NOMO-1 treated with DMSO at 0.1 percent for 48 hours (cell line): ENCODE data around the gene MYD88.
"Not testable (repeated sequence)": the region's sequence is repeated elsewhere in the genome, so short reads cannot be mapped to it uniquely, and the experiment has no call there.

ENCODE experiments used
- DNase-seq: peaks from one replicate; lab custom pipeline; 2025; ENCODE audit not compliant: unreplicated experiment; lab: John Stamatoyannopoulos, UW

Gene MYD88

DNA sequence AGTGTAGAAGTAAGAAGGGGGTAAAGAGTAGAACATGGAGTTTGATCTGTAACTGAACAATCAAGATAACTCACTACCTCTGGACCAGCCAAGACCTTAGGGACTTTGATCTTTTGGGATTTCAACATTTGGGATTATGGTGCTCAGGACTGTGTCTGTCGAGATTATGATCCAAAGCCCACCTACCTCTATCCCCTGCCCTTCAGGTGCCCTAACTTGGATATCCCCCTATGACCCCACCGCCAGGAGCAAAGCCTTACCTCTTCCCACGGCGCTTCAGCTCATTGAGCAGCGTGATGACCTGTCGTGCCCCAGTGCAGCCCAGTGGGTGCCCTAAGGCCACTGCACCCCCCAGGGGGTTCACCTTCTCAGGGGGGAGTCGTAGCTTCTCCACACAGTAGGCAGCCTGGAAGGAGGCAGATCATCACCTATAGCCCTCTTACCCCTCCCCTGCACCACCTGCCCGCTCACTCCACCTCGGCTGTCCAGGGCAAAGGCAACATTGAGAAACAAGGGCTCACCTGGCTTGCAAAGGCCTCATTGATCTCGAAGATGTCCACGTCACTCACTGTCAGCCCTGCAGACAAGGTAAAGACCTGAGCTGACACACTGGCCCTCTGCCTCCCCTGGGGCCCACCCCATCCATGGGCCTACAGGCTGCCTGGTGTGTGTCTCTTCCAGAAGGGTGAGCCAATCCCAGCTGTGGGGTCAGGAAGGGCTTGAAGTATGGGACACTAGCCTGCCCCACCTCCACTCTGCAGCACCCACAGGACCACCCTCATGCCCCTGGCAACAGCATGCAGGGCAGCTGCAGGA, 12.9 kb upstream of the MYD88 start:
- DNase-seq: no peak

DNA sequence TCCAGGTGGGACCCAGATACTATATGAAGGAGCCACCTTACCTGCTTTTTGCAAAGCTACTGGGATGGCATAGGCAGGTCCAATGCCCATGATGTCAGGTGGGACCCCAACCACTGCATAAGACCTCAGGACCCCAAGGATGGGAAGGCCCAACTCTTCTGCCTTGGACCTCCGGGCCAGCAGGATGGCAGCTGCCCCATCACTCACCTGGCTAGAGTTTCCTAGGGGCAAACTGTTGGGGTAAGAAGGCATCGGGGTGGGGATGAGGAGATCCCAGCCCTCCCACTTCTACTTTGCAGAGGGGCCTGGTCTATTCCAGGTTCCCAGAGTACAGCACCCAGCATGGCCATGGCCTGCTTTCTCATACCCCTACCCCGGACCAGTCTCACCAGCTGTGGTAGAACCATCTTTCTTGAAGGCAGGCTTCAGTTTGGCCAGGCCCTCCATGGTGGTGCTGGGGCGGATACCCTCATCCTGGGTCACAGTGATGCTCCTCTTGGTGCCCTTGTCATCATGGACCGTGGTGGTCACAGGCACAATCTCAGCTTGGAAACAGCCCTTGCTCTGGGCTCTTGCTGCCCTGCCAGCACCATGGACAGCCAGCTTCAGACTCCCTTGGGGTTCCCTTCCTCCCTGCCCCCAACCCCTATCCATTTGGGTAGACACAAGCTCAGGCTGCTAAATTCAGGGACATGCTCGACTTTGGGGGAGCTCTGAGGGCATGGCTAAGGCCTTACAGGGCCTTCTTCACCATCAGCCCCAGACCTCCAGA, 12.2 kb upstream of the MYD88 start:
- DNase-seq: no peak

DNA sequence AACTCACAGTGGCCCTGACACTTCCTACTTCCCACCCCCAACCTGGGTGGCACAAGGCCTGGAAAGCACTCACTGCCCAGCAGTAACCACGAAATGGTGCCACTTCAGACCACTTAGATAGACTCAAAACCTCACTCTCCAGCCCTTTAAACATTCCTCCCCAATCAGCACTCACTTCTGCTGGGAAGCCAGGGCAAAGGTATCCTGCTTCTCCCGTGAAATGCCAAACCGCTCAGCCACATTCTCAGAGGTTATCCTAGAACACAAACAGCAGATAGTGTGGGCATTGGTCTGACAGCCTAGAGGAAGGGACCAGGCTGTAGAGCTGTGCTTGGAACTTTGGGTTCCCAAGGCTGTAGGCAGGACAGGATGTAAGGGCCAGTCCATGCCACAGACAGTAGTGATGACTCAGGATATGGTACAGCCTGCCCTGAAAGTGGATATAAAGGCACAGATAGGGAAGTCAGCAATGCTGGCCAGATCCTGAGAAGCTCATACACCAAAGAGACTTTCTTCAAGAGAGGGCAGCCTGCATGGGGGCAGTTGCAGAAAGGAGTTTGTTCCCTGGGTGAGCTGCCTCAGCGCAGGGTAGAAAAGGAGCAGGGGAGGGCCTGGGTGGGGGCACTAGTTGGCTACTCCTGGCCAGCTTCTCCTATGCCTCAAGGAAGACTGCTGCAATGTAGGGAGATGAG, 10.7 kb upstream of the MYD88 start:
- no peak for DNase-seq

DNA sequence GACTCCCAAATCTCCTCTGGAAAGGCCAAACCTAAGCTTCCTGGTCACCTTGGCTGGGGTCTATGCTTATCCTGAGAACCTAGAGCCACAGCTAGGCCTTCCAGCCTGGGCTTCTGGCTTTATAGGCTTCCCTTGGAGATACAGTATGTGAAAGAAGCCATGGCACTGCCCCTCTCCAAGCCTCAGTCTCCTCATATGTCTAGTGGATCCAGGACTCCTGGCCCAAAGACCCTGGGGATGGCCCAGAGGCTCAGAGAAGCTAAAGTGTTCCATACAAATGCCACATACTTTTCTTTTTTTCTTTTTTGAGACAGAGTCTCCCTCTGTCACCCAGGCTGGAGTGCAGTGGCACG, 10.2 kb upstream of the MYD88 start:
- no peak for DNase-seq

DNA sequence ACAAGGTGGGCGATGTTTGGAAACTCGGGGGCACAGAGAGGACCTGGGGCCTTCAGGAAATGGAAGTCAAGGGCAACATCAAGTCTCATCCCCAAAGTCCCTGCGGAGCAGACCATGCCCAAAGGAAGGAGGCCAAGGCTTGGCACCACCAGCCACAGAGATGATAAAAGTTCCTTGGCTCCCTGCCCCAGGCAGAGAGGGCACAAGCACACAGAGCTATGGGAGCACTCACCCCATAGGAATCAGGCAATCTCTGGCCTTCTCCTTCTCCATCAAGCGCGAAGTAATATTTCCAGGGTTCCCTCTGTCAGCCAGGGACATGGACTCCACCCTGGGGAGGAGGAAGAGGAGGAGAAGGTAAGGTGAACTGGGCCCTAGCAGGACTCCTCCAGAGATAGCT, 9.4 kb upstream of the MYD88 start:
- DNase-seq: no peak

DNA sequence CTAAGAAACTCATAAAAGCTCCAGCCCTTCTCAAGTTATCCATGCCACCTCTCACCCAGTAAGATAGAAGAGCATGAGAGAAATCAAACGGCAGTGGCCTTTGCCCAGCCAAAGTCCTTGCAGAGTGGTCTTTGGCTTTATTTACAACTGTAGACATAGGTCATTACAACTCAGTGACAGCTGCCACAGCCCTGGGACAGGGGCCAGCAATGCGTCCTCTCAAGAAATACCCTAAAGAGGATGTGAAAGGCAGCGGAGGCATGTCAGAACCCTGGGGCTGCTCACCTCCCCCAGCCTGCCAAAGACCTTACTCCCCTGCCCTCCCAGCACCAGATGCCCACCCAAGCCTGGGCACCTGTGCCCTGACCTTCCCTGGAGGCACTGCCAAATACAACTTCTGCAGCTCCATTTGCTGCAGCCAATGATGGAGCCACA, 7.8 kb upstream of the MYD88 start:
- no peak for DNase-seq

DNA sequence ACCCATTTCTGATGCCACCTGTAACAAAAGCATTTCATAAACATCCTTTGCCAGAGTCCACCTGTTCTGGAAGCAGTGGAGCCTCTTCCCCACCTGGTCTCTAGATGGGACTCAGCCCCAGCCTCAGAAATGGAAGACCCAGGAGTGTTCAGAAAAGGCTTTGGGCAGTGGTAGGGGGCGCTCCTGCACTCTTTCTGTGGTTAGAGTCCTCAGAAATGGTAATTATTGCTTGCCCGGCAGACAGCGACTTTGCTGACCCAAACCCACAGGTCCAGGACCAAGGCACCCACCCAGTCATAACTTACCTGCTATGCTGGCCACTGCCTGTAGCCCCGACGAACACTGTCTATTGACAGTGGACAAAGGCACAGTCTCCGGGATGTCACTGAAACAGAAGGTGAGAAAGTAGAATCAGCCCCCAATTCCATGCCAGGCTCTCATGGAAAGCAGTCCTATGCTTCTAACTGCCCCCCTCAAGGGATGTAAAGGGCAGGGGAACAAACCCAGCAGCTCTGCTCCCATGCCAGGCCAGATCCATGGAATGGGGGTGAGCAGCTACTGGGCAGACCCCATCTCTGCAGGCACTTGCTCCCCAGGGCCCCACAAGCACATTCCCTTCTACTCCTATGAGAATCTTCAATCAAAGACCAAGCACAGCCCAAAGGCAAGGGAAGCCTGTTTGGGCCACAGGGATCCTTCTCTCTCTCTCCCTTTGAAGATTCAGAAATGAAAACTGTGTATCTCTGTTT, 6.7 kb upstream of the MYD88 start:
- DNase-seq: peak; percentile 37

DNA sequence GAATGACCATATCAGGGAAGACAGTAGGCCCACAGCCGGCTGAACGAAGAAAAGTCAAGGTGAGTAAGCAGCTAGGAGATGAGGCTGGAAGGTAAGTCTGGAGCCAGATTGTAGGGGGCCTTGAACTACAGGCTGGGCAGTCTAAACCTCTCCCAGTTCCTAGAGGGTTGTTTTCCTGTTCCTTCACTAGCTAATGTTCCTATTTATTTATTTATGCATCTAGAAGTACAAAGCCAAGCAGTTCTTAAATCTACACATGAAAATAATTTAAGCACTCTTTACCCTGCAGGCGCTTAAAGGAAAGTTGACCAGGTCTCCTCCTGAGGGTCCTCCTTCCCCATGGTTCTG, 5.3 kb upstream of the MYD88 start:
- DNase-seq: no peak

DNA sequence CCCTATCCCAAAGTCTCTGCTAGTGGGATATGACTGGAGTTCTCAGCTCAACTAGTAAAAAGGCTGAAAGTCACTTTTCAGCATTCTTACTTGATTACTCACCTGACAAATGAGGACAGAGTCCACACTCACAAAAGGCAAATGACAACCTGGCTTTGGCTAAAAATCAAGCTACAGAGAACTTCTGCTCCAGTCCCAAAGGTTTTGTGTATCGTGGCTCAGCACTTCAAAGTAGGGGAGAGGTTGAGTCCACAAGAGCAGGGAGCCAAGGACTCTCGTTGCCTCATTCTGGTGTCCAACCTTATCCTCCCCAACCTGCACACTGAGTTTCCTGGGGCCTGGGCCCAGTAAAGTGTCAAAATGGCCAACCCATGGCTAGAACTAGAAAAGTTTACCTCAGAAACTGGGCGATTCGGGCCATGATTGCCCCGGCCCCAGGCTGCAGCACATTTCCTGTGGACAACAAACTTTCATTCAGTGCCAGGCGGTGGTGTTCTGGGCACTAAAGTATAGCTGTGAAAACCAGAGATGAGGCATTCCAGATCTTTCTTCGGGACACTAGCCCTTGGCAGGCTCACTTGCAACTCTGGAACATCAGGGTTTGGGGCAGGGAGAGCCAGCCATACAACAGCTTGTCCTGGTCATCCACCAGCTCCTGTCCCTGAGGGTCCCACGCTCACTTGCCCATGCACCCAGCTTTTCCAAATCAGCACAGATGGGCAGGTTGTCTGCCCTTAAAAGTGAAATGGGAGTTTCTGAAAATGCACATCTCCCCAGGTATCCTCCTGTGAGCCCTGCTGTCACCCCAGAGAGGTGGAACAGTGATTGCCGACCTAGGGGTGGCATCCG, 4.7 kb upstream of the MYD88 start:
- DNase-seq: no peak

DNA sequence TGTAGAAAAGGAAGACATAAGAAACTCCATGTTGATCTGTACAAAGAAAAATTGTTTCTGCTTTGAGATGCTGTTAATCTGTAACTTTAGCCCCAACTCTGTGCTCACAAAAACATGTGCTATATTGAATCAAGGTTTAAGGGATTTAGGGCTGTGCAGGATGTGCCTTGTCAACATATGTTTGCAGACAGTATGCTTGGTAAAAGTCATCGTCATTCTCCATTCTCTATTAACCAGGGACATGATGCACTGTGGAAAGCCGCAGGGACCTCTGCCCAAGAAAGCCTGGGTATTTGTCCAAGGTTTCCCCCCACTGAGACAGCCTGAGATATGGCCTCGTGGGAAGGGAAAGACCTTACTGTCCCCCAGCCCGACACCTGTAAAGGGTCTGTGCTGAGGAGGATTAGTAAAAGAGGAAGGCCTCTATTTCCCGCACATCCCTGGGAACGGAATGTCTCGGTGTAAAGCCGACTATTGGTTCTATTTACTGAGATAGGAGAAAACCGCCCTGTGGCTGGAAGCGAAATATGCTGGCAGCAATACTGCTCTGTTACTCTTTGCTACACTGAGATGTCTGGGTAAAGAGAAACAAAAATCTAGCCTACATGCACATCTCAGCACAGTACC, 3.8 kb upstream of the MYD88 start:
- DNase-seq: not testable (repeated sequence)

DNA sequence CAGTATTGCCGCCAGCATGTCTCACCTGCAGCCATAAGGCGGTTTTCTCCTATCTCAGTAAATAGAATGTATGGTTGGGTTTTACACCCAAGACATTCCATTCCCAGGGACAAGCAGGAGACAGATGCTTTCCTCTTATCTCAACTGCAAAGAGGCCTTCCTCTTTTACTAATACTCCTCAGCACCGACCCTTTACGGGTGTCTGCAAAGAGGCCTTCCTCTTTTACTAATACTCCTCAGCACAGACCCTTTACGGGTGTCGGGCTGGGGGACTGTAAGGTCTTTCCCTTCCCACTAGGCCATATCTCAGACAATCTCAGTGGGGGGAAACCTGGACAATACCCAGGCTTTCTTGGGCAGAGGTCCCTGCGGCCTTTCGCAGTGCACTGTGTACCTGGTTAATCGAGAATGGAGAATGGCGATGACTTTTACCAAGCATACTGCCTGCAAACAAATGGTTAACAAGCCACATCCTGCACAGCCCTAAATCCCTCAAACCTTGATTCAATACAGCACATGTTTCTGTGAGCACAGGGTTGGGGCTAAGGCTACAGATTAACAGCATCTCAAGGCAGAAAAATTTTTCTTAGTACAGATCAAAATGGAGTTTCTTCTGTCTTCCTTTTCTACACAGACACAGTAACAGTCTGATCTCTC, 2.7 kb upstream of the MYD88 start:
- peak; percentile 61 for DNase-seq

DNA sequence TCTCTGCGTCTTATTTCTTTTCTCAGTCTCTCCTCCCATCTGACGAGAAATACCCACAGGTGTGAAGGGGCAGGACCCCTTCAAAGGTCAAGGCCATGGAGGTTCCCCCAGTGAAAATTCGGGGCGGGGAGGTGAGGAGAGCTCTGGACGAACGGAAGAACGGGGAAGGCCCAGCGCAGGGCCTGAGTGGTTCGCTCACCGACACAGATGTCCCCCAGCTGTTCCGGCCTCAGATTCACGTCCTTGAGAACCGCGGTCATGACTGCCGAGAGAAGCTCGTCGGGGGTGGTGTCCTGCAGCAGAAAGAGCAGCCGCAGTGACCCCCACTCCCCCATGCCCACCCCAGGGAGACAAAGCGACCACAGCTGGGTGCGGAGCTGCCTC, 2.1 kb upstream of the MYD88 start:
- DNase-seq: peak; percentile 8

DNA sequence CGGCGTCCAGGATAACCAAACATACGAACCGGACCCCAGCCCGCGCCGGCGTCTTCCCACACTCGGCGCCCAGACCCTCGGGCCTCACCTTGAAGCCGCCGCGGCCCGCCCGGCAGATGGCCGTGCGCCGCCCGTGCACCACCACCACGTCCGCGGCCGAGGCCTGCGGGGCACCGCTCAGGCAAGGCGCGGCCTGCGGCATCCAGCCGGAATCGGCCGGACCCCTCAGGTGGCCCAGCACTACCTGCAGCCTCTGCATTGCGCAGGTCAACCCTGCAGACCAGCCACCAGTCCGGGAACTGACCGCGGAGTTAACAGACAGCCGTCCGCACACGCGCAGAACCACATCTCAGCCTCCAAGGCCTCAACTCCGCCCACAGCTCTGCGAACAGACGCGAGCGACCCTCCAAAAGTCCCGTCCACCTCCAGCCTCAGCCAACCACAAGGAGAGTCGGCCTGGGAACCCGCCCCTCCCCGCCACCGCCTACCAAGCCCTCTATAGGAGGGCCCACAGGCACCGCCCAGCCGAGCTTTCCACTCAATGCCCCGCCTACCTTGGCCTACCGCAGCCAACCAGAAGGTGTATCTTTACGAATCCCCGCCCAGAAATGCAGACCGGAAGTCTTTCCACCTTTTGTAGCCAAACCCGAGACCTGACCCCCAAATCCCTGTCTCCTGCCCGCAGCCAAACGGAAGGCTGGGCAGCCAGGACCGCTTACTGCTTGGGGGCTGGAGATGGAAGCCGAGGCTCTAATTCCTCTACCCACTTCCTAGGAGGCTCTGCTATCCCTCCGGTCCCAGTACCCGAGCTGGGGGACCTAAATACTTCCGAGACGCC, 1.5 kb upstream of the MYD88 start, which contains the start of gene ACAA1:
Gene ACAA1 (minus strand): TSS at position 351 of the 838 bp plus-strand sequence. CDS start 92 bp downstream, at position 259.
- DNase-seq: peak; percentile 99

DNA sequence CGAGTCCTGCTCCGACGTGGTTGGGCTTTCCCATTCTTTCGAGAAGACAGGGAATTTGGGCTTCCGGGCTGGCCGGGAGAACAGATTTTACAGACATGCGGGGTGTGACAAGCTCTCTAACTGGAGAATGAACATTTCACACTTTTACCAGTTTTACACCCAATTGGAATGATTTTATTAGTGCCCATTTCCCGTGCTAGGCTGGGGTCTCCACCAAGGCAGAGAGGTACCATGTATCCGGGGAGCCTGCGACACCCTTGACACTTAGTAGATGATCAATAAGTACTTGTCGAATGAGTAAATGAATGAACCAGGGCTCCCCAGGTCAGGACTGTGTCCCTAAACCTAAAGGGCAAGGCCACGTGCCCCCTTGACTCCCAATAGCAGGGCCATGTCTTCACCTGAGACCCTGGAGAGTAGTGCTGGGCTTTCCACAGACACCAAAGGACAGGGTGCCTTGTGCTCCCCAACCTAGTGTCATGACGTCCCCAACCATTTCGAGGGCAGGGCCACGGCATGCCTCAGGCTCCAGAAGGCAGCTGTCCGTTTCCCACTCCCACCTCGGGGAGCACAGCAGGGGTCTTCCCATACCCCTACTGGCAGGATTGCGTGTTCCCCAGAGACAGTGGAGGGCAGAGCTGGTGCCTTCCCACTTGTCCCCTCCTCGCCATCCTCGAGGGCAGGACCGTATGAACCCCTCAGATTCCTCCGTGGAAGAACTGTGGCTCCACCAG, 679 bp upstream of the MYD88 start:
- DNase-seq: peak; percentile 38

DNA sequence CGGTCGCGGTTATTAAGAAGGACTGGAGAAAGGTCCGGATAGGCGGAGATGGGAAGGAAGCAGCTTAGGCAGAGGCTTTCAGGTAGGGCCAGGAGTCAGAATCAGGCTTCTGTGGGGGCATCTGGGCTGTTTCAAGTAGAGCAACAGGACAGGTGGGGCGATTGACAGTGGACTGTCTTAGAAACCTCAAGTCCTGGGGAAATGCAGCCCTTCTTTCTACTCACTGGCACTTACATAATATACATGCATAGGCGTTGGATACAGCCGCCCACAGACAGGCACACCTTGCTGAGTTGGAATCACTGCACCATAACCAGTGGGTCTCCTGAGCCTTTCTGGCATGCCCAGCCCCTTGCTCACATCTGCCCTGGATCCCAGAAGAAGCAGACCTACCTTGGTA, 730 bp downstream of the MYD88 start:
- DNase-seq: peak; percentile 20

DNA sequence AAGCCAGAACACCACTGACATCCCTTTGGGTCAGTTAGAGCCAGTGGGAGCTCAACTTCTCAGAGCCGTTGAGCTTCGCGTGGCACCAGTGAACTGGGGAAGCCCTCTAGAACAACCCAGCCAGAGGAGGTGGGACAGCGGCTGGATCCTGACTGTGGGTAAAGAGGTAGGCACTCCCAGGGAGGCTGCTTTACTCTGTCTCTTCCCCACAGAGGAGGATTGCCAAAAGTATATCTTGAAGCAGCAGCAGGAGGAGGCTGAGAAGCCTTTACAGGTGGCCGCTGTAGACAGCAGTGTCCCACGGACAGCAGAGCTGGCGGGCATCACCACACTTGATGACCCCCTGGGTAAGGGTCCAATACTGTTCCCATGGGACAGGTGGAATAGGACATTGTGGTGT, 1.2 kb downstream of the MYD88 start:
- DNase-seq: no peak

DNA sequence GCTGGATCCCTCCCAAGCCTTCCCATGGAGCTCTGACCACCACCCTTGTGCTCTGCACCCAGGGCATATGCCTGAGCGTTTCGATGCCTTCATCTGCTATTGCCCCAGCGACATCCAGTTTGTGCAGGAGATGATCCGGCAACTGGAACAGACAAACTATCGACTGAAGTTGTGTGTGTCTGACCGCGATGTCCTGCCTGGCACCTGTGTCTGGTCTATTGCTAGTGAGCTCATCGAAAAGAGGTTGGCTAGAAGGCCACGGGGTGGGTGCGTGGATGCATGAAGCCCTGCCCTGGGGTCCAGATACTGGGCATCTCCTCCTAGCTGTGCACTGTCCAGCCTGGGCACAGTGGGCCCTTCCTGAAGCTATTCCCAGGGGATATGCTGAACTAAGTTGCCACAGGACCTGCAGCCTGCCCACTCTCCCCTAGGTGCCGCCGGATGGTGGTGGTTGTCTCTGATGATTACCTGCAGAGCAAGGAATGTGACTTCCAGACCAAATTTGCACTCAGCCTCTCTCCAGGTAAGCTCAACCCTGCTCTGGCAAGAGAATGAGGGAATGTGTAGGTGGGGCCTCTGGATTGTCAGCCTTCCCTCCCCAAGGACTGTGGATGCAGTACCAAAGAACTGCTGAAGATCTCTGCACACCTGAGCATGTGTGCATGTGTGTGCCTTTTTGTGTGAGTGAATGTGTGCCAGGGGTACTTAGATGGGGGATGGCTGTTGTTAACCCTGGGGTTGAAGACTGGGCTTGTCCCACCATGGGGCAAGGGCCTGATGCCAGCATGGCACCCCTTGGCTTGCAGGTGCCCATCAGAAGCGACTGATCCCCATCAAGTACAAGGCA, 2.1 kb downstream of the MYD88 start:
- no peak for DNase-seq
